HepG2 (cell line): ENCODE data around the gene HAUS7. TPM values are rescaled to one million over a fixed set of nuclear protein-coding genes. Genes with fewer than 3 reads are reported as not detected.

Experiments
- ATAC-seq: fragments of 200-7000 bp; cut with Tn5 transposase; 3 replicates; pipeline ENCODE4 v1.9.1; 2020; ENCODE audit warnings: mild to moderate bottlenecking, moderate library complexity
- BruUV-seq: library from RNA; stranded (reverse); fragments of 400-500 nt; replicated peaks from 2 replicates; lab custom pipeline; 2021; lab: Mats Ljungman, UMichigan
- CTCF ChIA-PET: fragments of 300-600 bp; formaldehyde crosslinking; extraction: SDS; loops from one replicate; lab custom pipeline; 2021; ENCODE audit warnings: low total read pairs, inconsistent platforms, low intra/inter-chr PET ratio; lab: Yijun Ruan, JAX
- POLR2A ChIA-PET: fragments of 350-600 bp; sonication (Branson Sonifier 250); formaldehyde crosslinking; loops from one replicate; lab custom pipeline; 2020; ENCODE audit warnings: antibody characterized with exemption, inconsistent platforms; lab: Yijun Ruan, JAX
- DNase-seq: peaks from one replicate; pipeline ENCODE4 v3.0.0-alpha.2; 2015; ENCODE audit warnings: low spot score
- FAIRE-seq: peaks from 3 replicates; lab custom pipeline; 2011; peaks lifted over from hg19 to GRCh38; lab: Jason Lieb, UNC
- H2AFZ ChIP-seq: one replicate; pipeline ENCODE4 v1.6.1; 2011; ENCODE audit warnings: low read length, inconsistent platforms
- H3K27ac ChIP-seq: fragments of 300-600 bp; 3 replicates; pipeline ENCODE4 v1.8.0; 2011; ENCODE audit warnings: mixed run types, mild to moderate bottlenecking, mixed read lengths, low read length, inconsistent platforms; ENCODE audit not compliant: insufficient read depth; ENCODE audit errors: extremely low read length
- H3K27me3 ChIP-seq, 2 experiments: fragments of 200-600 bp in 1 of 2; 2 replicates in 1 of 2; 3 replicates in 1 of 2; pipeline versions ENCODE4 v1.6.0 to v1.8.0; 2011; ENCODE audit warnings: low read length in 2 of 2, mild to moderate bottlenecking in 2 of 2, moderate library complexity in 2 of 2, inconsistent platforms in 1 of 2; ENCODE audit not compliant: insufficient read depth in 2 of 2, control insufficient read depth in 1 of 2
- H3K36me3 ChIP-seq, 2 experiments: fragments of 200-600 bp in 1 of 2; replicated peaks in 1 of 2; 2 replicates in 1 of 2; 3 replicates in 1 of 2; pipeline versions ENCODE4 v1.5.1 to v1.8.0; 2011; ENCODE audit warnings: low read length in 2 of 2, inconsistent platforms in 1 of 2; ENCODE audit not compliant: insufficient read depth in 2 of 2, control insufficient read depth in 1 of 2
- H3K4me1 ChIP-seq: 2 replicates; pipeline ENCODE4 v1.5.1; 2012; ENCODE audit warnings: low read length, inconsistent platforms; ENCODE audit not compliant: insufficient read depth
- H3K4me2 ChIP-seq: 2 replicates; pipeline ENCODE4 v1.6.0; 2011; ENCODE audit warnings: low read depth, low read length, inconsistent platforms
- H3K4me3 ChIP-seq, 3 experiments: fragments of 200-600 bp in 1 of 3; sonication (generic), shearing (Covaris generic) in 1 of 3; replicated peaks in 1 of 3; 2 replicates each; pipeline ENCODE4 v1.5.1; 2011 to 2016; ENCODE audit warnings: low read length in 3 of 3, inconsistent platforms in 2 of 3, low read depth in 2 of 3, mild to moderate bottlenecking in 2 of 3, control low read depth in 1 of 3, mixed read lengths in 1 of 3; ENCODE audit not compliant: insufficient read depth in 1 of 3
- H3K79me2 ChIP-seq: one replicate; pipeline ENCODE4 v1.6.1; 2011; ENCODE audit warnings: low read length, inconsistent platforms; ENCODE audit not compliant: insufficient read depth
- H3K9ac ChIP-seq: 2 replicates; pipeline ENCODE4 v1.6.0; 2011; ENCODE audit warnings: mild to moderate bottlenecking, low read depth, low read length, inconsistent platforms; ENCODE audit not compliant: insufficient read depth
- H3K9me3 ChIP-seq: 2 replicates; pipeline ENCODE4 v1.5.1; 2012; ENCODE audit warnings: mild to moderate bottlenecking, low read length
- H4K20me1 ChIP-seq: 2 replicates; pipeline ENCODE4 v1.6.0; 2011; ENCODE audit warnings: inconsistent platforms, mild to moderate bottlenecking, low read length, moderate library complexity; ENCODE audit not compliant: insufficient read depth
- ETV5 ChIP-seq: IDR thresholded peaks from 2 replicates; pipeline ENCODE4 v1.6.1; 2018; ENCODE audit warnings: missing biosample characterization, missing genetic modification reagents, inconsistent platforms, borderline replicate concordance
- FOXC1 ChIP-seq: sonication (generic); formaldehyde crosslinking; IDR thresholded peaks from 2 replicates; pipeline ENCODE4 v1.8.0; 2022; ENCODE audit warnings: mild to moderate bottlenecking, missing genetic modification reagents, borderline replicate concordance
- HES4 ChIP-seq: sonication (generic); formaldehyde crosslinking; IDR thresholded peaks from 2 replicates; pipeline ENCODE4 v1.9.0; 2021; ENCODE audit warnings: mild to moderate bottlenecking, missing genetic modification reagents, borderline replicate concordance
- MEIS2 ChIP-seq: sonication (generic); formaldehyde crosslinking; IDR thresholded peaks from 2 replicates; pipeline ENCODE4 v1.9.0; 2021; ENCODE audit warnings: mild to moderate bottlenecking, missing genetic modification reagents
- NAIF1 ChIP-seq: sonication (generic); formaldehyde crosslinking; IDR thresholded peaks from 2 replicates; pipeline ENCODE4 v1.5.0; 2020; ENCODE audit warnings: mild to moderate bottlenecking, missing genetic modification reagents, borderline replicate concordance
- ONECUT2 ChIP-seq: sonication (generic); formaldehyde crosslinking; IDR thresholded peaks from 2 replicates; pipeline ENCODE4 v1.4.0; 2020; ENCODE audit warnings: missing genetic modification reagents
- SKIL ChIP-seq: sonication (generic); formaldehyde crosslinking; IDR thresholded peaks from 2 replicates; pipeline ENCODE4 v1.8.0; 2022; ENCODE audit warnings: missing genetic modification reagents, mild to moderate bottlenecking, moderate library complexity, borderline replicate concordance
- SNRNP70 ChIP-seq: fragments of 200-400 bp; formaldehyde crosslinking; IDR thresholded peaks from 2 replicates; pipeline ENCODE4 v1.6.1; 2017; ENCODE audit warnings: mild to moderate bottlenecking, low read depth, low read length, moderate library complexity
- ZNF12 ChIP-seq: sonication (generic); formaldehyde crosslinking; IDR thresholded peaks from 2 replicates; pipeline ENCODE4 v1.5.0; 2020; ENCODE audit warnings: missing genetic modification reagents
- ZNF24 ChIP-seq: fragments of 450-650 bp; IDR thresholded peaks from 2 replicates; pipeline ENCODE4 v1.6.1; 2017; ENCODE audit warnings: antibody characterized with exemption, mild to moderate bottlenecking
- ZNF768 ChIP-seq: sonication (generic); formaldehyde crosslinking; IDR thresholded peaks from 2 replicates; pipeline ENCODE4 v1.4.0; 2020; ENCODE audit warnings: missing genetic modification reagents
- WGBS: methylation state at CpG from one replicate; pipeline ENCODE4 v1.1.6; 2017; ENCODE audit warnings: low lambda C conversion rate; 5-methylcytosine and 5-hydroxymethylcytosine counted together
- in situ Hi-C: cut with HindIII; loops from 2 replicates; pipeline ENCODE4 v1.10.0; 2017; ENCODE audit warnings: low pct_unique_long_range_greater_than_20kb; ENCODE audit not compliant: extremely low pct_ligation_motif_present
- intact Hi-C: fragments of 100-400 bp; cut with micrococcal nuclease; formaldehyde crosslinking; loops from one replicate; pipeline ENCODE4 v1.10.0; 2022; ENCODE audit not compliant: unreplicated experiment
- polyA plus RNA-seq, 8 experiments: library from polyadenylated mRNA; depleted of rRNA in 3 of 8; stranded (reverse) in 7 of 8; unstranded in 1 of 8; fragments of >200 nt; fragmentation: Illumina TruSeq in 4 of 8; extraction: Trizol in 4 of 8; gene quantifications; 2 replicates each; pipeline versions ENCODE4 v1.2.1 to v1.2.3, GENCODE V29; 2011 to 2016; ENCODE audit warnings: low read depth in 4 of 8, missing spikeins in 1 of 8, mixed read lengths in 1 of 8; ENCODE audit not compliant: insufficient read depth in 1 of 8
- total RNA-seq, 5 experiments: library from RNA; depleted of rRNA; stranded (reverse); fragments of >200 nt; fragmentation: Illumina TruSeq; extraction: Trizol; gene quantifications; 2 replicates each; pipeline ENCODE4 v1.2.3, GENCODE V29; 2016; ENCODE audit warnings: low read depth in 1 of 5
- TF ChIP-seq, protein P1 (sequence below): sonication (generic); formaldehyde crosslinking; IDR thresholded peaks from 2 replicates; pipeline ENCODE4 v1.5.1; 2020; ENCODE audit warnings: missing genetic modification reagents, mild to moderate bottlenecking, borderline replicate concordance
- TF ChIP-seq, protein P2 (sequence below): sonication (generic); formaldehyde crosslinking; IDR thresholded peaks from 2 replicates; pipeline ENCODE4 v1.4.0; 2020; ENCODE audit warnings: mild to moderate bottlenecking, missing genetic modification reagents

Gene HAUS7
- total and polyA plus RNA-seq, 2 of the 13 experiments (the other 11 are each of a cell fraction or from before 2014, with no cell fraction given): 10.9 to 42.4 TPM

- TF ChIP-seq SKIL: no peak
- TF ChIP-seq ZNF12: no peak
- TF ChIP-seq, protein P1, sequence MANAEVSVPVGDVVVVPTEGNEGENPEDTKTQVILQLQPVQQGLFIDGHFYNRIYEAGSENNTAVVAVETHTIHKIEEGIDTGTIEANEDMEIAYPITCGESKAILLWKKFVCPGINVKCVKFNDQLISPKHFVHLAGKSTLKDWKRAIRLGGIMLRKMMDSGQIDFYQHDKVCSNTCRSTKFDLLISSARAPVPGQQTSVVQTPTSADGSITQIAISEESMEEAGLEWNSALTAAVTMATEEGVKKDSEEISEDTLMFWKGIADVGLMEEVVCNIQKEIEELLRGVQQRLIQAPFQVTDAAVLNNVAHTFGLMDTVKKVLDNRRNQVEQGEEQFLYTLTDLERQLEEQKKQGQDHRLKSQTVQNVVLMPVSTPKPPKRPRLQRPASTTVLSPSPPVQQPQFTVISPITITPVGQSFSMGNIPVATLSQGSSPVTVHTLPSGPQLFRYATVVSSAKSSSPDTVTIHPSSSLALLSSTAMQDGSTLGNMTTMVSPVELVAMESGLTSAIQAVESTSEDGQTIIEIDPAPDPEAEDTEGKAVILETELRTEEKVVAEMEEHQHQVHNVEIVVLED (CRISPR knock-in tag): no peak
Measured at GRCh38 chrX:153457827-153458466, 12.4 kb downstream of the HAUS7 start (continued).

- Histone ChIP-seq H3K79me2 (no peaks in the 10 kb centered on the region), H3K27me3 (no peaks in the 10 kb centered on the region), H3K36me3 (peaks cover 0 to 1% of the 10 kb centered on the region in 2 experiments; a peak in 1 of 5 replicates), H3K9ac (no peak overlapping the region), H4K20me1 (no peaks in the 10 kb centered on the region), H3K4me1 (no peaks in the 10 kb centered on the region), H3K4me2 (no peak overlapping the region), H3K4me3 (no peak overlapping the region), H2AFZ (no peak overlapping the region), H3K9me3 (no peaks in the 10 kb centered on the region), H3K27ac (no peak overlapping the region)
- in situ Hi-C loops: loop anchor here (10.0 kb wide), 1 partner anchor 48 kb away; no protein-coding TSS in a partner anchor
- FAIRE-seq (no peak), DNase-seq (no peak), ATAC-seq (no peak)
- POLR2A ChIA-PET: no interaction called here
- CTCF ChIA-PET: no interaction called here
- no CpG with 5 or more reads among the region's 18 CpGs for WGBS
- BruUV-seq: no TSS peak
- intact Hi-C loops: no loop called here
- TF ChIP-seq ETV5 (CRISPR knock-in tag) (no peak), ZNF24 (no peak), FOXC1 (CRISPR knock-in tag) (no peak), MEIS2 (CRISPR knock-in tag) (no peak), NAIF1 (CRISPR knock-in tag) (no peak), HES4 (CRISPR knock-in tag) (no peak), SNRNP70 (no peak), ONECUT2 (no peak), ZNF768 (CRISPR knock-in tag) (no peak)
- TF ChIP-seq, protein P2, sequence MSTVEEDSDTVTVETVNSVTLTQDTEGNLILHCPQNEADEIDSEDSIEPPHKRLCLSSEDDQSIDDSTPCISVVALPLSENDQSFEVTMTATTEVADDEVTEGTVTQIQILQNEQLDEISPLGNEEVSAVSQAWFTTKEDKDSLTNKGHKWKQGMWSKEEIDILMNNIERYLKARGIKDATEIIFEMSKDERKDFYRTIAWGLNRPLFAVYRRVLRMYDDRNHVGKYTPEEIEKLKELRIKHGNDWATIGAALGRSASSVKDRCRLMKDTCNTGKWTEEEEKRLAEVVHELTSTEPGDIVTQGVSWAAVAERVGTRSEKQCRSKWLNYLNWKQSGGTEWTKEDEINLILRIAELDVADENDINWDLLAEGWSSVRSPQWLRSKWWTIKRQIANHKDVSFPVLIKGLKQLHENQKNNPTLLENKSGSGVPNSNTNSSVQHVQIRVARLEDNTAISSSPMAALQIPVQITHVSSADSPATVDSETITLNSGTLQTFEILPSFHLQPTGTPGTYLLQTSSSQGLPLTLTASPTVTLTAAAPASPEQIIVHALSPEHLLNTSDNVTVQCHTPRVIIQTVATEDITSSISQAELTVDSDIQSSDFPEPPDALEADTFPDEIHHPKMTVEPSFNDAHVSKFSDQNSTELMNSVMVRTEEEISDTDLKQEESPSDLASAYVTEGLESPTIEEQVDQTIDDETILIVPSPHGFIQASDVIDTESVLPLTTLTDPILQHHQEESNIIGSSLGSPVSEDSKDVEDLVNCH (CRISPR knock-in tag): no peak
Measured at GRCh38 chrX:153457136-153457825, 13.1 kb downstream of the HAUS7 start.
